GM12878 (cell line): ENCODE data around the gene ENTPD6. TPM values are rescaled to one million over a fixed set of nuclear protein-coding genes. Genes with fewer than 3 reads are reported as not detected.

ENCODE experiments used
- ATAC-seq: fragments of 200-7000 bp; cut with Tn5 transposase; 3 replicates; pipeline ENCODE4 v1.9.1; 2020; ENCODE audit warnings: mild to moderate bottlenecking, moderate library complexity
- BruUV-seq: library from RNA; stranded (reverse); fragments of 400-500 nt; replicated peaks from 2 replicates; lab custom pipeline; 2021; lab: Mats Ljungman, UMichigan
- CTCF ChIA-PET: fragments of 300-600 bp; sonication (Branson Sonifier 250); formaldehyde crosslinking; extraction: SDS; loops from one replicate; lab custom pipeline; 2021; ENCODE audit warnings: inconsistent platforms; lab: Yijun Ruan, JAX
- POLR2A ChIA-PET: fragments of 350-600 bp; formaldehyde crosslinking; extraction: SDS; loops from one replicate; lab custom pipeline; 2021; ENCODE audit warnings: inconsistent platforms; lab: Charles Lee
- RAD21 ChIA-PET: fragments of 300-600 bp; sonication (Branson Sonifier 250); formaldehyde crosslinking; loops from one replicate; lab custom pipeline; 2023; ENCODE audit warnings: antibody characterized with exemption; ENCODE audit not compliant: unreplicated experiment; lab: Charles Lee
- SMC1A ChIA-PET: fragments of 300-600 bp; sonication (Branson Sonifier 250); formaldehyde crosslinking; loops from one replicate; lab custom pipeline; 2023; ENCODE audit not compliant: unreplicated experiment, uncharacterized antibody; lab: Charles Lee
- DNase-seq: peaks from one replicate; pipeline ENCODE4 v3.0.0-alpha.2; 2011; ENCODE audit warnings: low read depth, low spot score
- FAIRE-seq: peaks from 3 replicates; lab custom pipeline; 2011; peaks lifted over from hg19 to GRCh38; lab: Jason Lieb, UNC
- H2AFZ ChIP-seq: 2 replicates; pipeline ENCODE4 v1.6.0; 2011; ENCODE audit warnings: low read depth, low read length, control low read depth; ENCODE audit not compliant: control insufficient read depth
- H3K27ac ChIP-seq: 2 replicates; pipeline ENCODE4 v1.5.1; 2011; ENCODE audit warnings: control low read depth; ENCODE audit not compliant: control insufficient read depth, insufficient read depth
- H3K27me3 ChIP-seq, 2 experiments: replicated peaks in 1 of 2; 2 replicates each; pipeline versions ENCODE4 v1.6.0 to v1.6.1; 2011; ENCODE audit warnings: low read length in 1 of 2; ENCODE audit not compliant: control insufficient read depth in 2 of 2, insufficient read depth in 2 of 2
- H3K36me3 ChIP-seq, 2 experiments: 2 replicates each; pipeline ENCODE4 v1.5.1; 2011; ENCODE audit warnings: low read length in 1 of 2; ENCODE audit not compliant: control insufficient read depth in 2 of 2, insufficient read depth in 2 of 2
- H3K4me1 ChIP-seq: 2 replicates; pipeline ENCODE4 v1.6.1; 2011; ENCODE audit warnings: mild to moderate bottlenecking, low read length, moderate library complexity, mixed read lengths; ENCODE audit not compliant: control insufficient read depth, insufficient read depth
- H3K4me2 ChIP-seq: 2 replicates; pipeline ENCODE4 v1.6.0; 2011; ENCODE audit warnings: control low read depth; ENCODE audit not compliant: control insufficient read depth, insufficient read depth
- H3K4me3 ChIP-seq: fragments of 200-600 bp; sonication (generic); 2 replicates; pipeline ENCODE4 v1.5.1; 2016
- H3K79me2 ChIP-seq: 2 replicates; pipeline ENCODE4 v1.6.0; 2011; ENCODE audit warnings: low read length; ENCODE audit not compliant: control insufficient read depth, insufficient read depth
- H3K9ac ChIP-seq: 2 replicates; pipeline ENCODE4 v1.8.0; 2011; ENCODE audit warnings: low read length, control low read depth, mixed read lengths; ENCODE audit not compliant: control insufficient read depth, insufficient read depth
- H3K9me3 ChIP-seq: replicated peaks from 3 replicates; pipeline ENCODE4 v1.5.1; 2011; ENCODE audit warnings: mild to moderate bottlenecking, low read length; ENCODE audit not compliant: control insufficient read depth, insufficient read depth
- H4K20me1 ChIP-seq: 2 replicates; pipeline ENCODE4 v1.6.0; 2011; ENCODE audit not compliant: control insufficient read depth, insufficient read depth
- BACH1 ChIP-seq: fragments of 450-650 bp; IDR thresholded peaks from 2 replicates; pipeline ENCODE4 v1.6.1; 2017; ENCODE audit warnings: mild to moderate bottlenecking, borderline replicate concordance
- E2F8 ChIP-seq: fragments of 450-650 bp; IDR thresholded peaks from 2 replicates; pipeline ENCODE4 v1.6.1; 2018; ENCODE audit warnings: mild to moderate bottlenecking, low read depth, moderate library complexity; ENCODE audit not compliant: partially characterized antibody
- EED ChIP-seq: sonication (generic); IDR thresholded peaks from 2 replicates; pipeline ENCODE4 v1.6.1; 2016; ENCODE audit warnings: antibody characterized with exemption, low read depth
- MYB ChIP-seq: fragments of 150-350 bp; IDR thresholded peaks from 2 replicates; pipeline ENCODE4 v1.6.1; 2014; ENCODE audit warnings: mild to moderate bottlenecking, low read depth, low read length, borderline replicate concordance
- NR2F1 ChIP-seq: fragments of 450-650 bp; conservative IDR thresholded peaks from 2 replicates; pipeline ENCODE4 v1.6.1; 2017; ENCODE audit warnings: mild to moderate bottlenecking
- POLR2AphosphoS2 ChIP-seq: IDR thresholded peaks from 2 replicates; pipeline ENCODE4 v1.6.1; 2011; ENCODE audit warnings: low read depth, mild to moderate bottlenecking, low read length, improper control_type of control experiment, moderate library complexity
- RCOR1 ChIP-seq: conservative IDR thresholded peaks from 2 replicates; pipeline ENCODE4 v1.6.1; 2012; ENCODE audit warnings: low read depth, low read length, improper control_type of control experiment
- SREBF1 ChIP-seq: IDR thresholded peaks from 2 replicates; pipeline ENCODE4 v1.6.1; 2012; ENCODE audit warnings: mild to moderate bottlenecking, low read length
- ZBTB33 ChIP-seq: fragments of 450-650 bp; IDR thresholded peaks from 2 replicates; pipeline ENCODE4 v1.6.1; 2017; ENCODE audit warnings: mild to moderate bottlenecking
- ZNF24 ChIP-seq: fragments of 450-650 bp; IDR thresholded peaks from 2 replicates; pipeline ENCODE4 v1.6.1; 2017; ENCODE audit warnings: antibody characterized with exemption, mild to moderate bottlenecking
- WGBS: methylation state at CpG from one replicate; pipeline ENCODE4 v1.1.6; 2016; ENCODE audit warnings: low lambda C conversion rate; ENCODE audit not compliant: insufficient replicate concordance, insufficient coverage; ENCODE audit errors: missing lambda C conversion rate; 5-methylcytosine and 5-hydroxymethylcytosine counted together
- in situ Hi-C: fragments of 300-500 bp; cut with MboI; formaldehyde crosslinking; loops from 9 replicates; pipeline ENCODE4 v1.14.3; 2018; ENCODE audit warnings: mixed read lengths
- intact Hi-C: fragments of 100-400 bp; cut with micrococcal nuclease; formaldehyde crosslinking; loops from one replicate; pipeline ENCODE4 v1.14.2; 2022; ENCODE audit not compliant: unreplicated experiment
- polyA plus RNA-seq, 11 experiments: library from polyadenylated mRNA; depleted of rRNA in 4 of 11; unstranded in 6 of 11; stranded (reverse) in 5 of 11; fragments of >200 nt; fragmentation: Nextera tagmentation in 4 of 11; fragmentation: Illumina TruSeq in 1 of 11; extraction: Ambion mirVana in 4 of 11; extraction: Trizol in 1 of 11; gene quantifications; 1 replicate in 1 of 11; 2 replicates in 10 of 11; pipeline versions ENCODE4 v1.2.1 to v1.2.3, GENCODE V29; 2011 to 2016; ENCODE audit warnings: inconsistent platforms in 2 of 11, missing spikeins in 2 of 11, low read depth in 1 of 11
- total RNA-seq, 4 experiments: library from RNA; depleted of rRNA in 3 of 4; stranded (reverse); fragments of >200 nt in 3 of 4; fragmentation: Illumina TruSeq in 1 of 4; extraction: Trizol in 1 of 4; gene quantifications; 2 replicates each; pipeline versions ENCODE4 v1.2.1 to v1.2.3, GENCODE V29; 2013 to 2021
- TF ChIP-seq, protein P1 (sequence below): IDR thresholded peaks from 2 replicates; pipeline ENCODE4 v1.6.1; 2012; ENCODE audit warnings: low read depth, low read length, improper control_type of control experiment

The ENTPD6 gene
- total and polyA plus RNA-seq, 10 of the 15 experiments (the other 5 are each of a cell fraction or from before 2014, with no cell fraction given), result 0.53 to 45.4 (median 31.1) TPM

GRCh38 chr20:25223765-25224720, 28.5 kb downstream of the ENTPD6 start:
- WGBS, result 89% methylated on average over 24 of the region's 24 CpGs
- no peak overlapping the region for H3K4me2 ChIP-seq

More at GRCh38 chr20:25223765-25224720, 28.5 kb downstream of the ENTPD6 start:
- CTCF ChIA-PET, result interaction anchor here (1.4 kb wide), 1 partner anchor 175 kb away, joined by 8 read pairs; no protein-coding TSS in a partner anchor
- Histone ChIP-seq H4K20me1 (no peaks in the 10 kb centered on the region), H3K4me1 (no peaks in the 10 kb centered on the region), H3K4me3 (no peak overlapping the region)
- FAIRE-seq, result no peak
- TF ChIP-seq BACH1 (no peak), MYB (no peak), EED (no peak), RCOR1 (no peak), ZBTB33 (no peak), SREBF1 (no peak), POLR2AphosphoS2 (no peak), ZNF24 (no peak), E2F8 (no peak), NR2F1 (no peak)
- TF ChIP-seq, protein P1, sequence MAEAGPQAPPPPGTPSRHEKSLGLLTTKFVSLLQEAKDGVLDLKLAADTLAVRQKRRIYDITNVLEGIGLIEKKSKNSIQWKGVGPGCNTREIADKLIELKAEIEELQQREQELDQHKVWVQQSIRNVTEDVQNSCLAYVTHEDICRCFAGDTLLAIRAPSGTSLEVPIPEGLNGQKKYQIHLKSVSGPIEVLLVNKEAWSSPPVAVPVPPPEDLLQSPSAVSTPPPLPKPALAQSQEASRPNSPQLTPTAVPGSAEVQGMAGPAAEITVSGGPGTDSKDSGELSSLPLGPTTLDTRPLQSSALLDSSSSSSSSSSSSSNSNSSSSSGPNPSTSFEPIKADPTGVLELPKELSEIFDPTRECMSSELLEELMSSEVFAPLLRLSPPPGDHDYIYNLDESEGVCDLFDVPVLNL, result no peak
- TF ChIP-seq, all 136 proteins: peak for 0
- DNase-seq, result no peak
- no peak for ATAC-seq
- no peaks in the 10 kb centered on the region; a peak in 3 of 4 replicates for H3K36me3 ChIP-seq
- no peak overlapping the region for H2AFZ ChIP-seq
- intact Hi-C loops, result no loop called here
- no peaks in the 10 kb centered on the region for H3K9me3 ChIP-seq
- BruUV-seq, result no TSS peak
- H3K9ac ChIP-seq, result no peak overlapping the region
- ChIA-PET SMC1A (no interaction called here), POLR2A (interaction anchor here (0.6 kb wide), 1 partner anchor 12 kb away, joined by 4 read pairs; no protein-coding TSS in a partner anchor), RAD21 (interaction anchor here (0.7 kb wide), 1 partner anchor 101 kb away, joined by 3 read pairs; no protein-coding TSS in a partner anchor)
- no peak overlapping the region for H3K27ac ChIP-seq
- no peaks in the 10 kb centered on the region for H3K27me3 ChIP-seq
- no peaks in the 10 kb centered on the region for H3K79me2 ChIP-seq
- in situ Hi-C loops, result no loop called here
